ENCODE results near the gene PRDX5.

The PRDX5 gene

DNA sequence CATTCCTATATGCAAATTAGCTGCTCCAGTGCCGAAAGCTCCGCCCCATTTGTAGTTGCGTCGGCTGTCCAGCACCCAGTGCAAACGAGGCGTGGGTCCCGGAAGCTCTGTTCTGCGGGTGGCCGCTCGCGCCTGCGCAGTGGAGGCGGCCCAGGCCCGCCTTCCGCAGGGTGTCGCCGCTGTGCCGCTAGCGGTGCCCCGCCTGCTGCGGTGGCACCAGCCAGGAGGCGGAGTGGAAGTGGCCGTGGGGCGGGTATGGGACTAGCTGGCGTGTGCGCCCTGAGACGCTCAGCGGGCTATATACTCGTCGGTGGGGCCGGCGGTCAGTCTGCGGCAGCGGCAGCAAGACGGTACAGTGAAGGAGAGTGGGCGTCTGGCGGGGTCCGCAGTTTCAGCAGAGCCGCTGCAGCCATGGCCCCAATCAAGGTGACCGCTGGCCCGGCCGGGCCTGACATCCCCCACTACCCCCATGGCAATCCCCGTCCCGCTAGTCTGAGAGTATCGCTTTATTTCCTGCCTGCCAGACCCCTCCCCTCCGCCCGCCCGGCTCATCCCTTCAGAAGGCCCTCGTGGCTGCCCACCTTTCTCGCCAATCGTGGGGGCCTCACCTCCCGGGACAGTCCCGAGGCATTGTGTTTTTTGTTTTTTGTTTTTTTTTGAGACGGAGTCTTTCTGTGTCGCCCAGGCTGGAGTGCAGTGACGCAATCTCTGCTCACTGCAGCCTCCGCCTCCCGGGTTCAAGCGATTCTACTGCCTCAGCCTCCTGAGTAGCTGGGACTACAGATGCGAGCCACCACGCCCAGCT, at the start of gene PRDX5:
Gene PRDX5 (plus strand): TSS at position 161 of the 805 bp plus-strand sequence. CDS start 95 bp downstream, at position 256.
- DNase-seq (ENCODE audit: low spot score) (peak; percentile 97), ATAC-seq (ENCODE audit: low read depth) (peak; percentile 62)
- Histone ChIP-seq H3K27me3 (ENCODE audit: insufficient read depth, poor library complexity, severe bottlenecking) (no peaks in the 10 kb centered on the region), H3K4me1 (ENCODE audit: insufficient read depth, poor library complexity, severe bottlenecking) (peaks cover 18% of the 10 kb centered on the region), H3K9me3 (ENCODE audit: severe bottlenecking) (no peaks in the 10 kb centered on the region), H3K4me3 (ENCODE audit: severe bottlenecking) (peak within 1 kb of the TSS; percentile 74), H3K27ac (ENCODE audit: poor library complexity, severe bottlenecking) (peak within 1 kb of the TSS; percentile 95), H3K36me3 (ENCODE audit: low read depth) (peaks cover 49% of the 10 kb centered on the region)
- TF ChIP-seq, protein P1, sequence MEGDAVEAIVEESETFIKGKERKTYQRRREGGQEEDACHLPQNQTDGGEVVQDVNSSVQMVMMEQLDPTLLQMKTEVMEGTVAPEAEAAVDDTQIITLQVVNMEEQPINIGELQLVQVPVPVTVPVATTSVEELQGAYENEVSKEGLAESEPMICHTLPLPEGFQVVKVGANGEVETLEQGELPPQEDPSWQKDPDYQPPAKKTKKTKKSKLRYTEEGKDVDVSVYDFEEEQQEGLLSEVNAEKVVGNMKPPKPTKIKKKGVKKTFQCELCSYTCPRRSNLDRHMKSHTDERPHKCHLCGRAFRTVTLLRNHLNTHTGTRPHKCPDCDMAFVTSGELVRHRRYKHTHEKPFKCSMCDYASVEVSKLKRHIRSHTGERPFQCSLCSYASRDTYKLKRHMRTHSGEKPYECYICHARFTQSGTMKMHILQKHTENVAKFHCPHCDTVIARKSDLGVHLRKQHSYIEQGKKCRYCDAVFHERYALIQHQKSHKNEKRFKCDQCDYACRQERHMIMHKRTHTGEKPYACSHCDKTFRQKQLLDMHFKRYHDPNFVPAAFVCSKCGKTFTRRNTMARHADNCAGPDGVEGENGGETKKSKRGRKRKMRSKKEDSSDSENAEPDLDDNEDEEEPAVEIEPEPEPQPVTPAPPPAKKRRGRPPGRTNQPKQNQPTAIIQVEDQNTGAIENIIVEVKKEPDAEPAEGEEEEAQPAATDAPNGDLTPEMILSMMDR (IDR thresholded peaks at IDR 0.05; ENCODE audit: poor library complexity, severe bottlenecking) = peak; percentile 79

DNA sequence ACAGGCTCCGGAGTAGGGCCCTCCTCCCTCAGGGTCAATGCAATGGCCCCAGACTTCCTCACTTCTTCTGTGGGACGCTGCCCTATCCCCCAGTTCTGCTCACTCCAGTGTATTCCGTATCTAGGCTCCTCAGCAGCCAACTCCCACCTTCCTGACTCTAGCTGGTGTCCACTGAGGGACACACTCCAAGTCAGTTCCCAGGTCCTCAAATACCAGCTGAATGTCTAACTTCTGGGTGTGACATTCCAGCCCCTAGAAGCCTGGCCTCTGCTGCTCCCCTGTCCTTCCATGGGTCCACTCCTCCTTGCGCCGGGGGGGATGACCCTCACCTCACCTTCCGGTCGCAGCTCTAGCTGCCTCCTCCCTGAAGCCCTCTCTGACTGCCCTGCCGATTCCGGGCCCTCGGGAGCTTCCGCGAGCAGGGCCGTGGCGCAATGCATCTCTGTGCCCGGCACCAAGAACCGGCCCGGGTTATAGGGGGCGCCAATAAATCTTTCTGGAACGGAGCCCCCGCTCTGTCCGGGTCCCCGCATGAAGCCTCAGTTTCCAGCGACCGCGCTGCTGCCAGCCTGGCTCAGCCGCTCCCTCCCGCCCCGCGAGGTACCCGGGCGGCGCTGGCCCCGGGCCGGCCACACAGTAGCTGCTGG, 48.9 kb upstream of the PRDX5 start:
- H3K4me1 ChIP-seq (ENCODE audit: insufficient read depth, poor library complexity, severe bottlenecking) = peaks cover 19% of the 10 kb centered on the region
- DNase-seq (ENCODE audit: low spot score) = no peak

DNA sequence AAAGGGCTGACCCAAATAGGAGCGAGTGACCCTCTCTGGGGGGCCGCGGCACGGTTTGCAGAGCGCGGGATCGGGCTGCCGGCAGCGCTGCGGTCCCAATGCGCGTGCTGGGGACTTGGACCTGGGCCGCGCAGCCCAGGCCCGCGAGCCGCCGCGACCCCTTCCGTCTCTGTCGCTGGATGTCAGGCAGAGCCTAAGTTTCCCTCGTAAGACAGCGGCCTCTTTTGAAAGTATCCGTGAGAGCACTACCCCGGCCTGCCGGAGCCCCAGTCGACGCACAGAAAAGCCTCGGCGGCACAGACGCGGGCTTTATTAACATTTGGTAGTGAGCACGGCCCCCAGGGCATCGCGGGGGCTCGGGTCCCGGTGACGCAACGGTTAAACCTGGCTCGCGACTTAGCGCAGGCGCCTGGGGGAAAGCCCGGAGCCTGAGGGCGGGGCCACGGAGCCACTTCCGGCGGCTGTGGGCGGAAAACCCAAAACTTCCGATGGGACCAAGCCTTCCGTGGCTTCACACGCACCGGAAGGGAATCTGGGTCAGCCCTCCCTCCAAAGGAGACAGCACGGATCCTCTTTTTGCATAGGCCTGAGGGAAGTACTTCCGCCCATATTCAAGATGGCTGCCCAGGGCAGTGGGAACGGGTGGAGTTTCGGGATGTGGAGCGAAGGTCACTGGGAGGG, 48.2 kb upstream of the PRDX5 start:
- TF ChIP-seq, protein P1 (IDR thresholded peaks at IDR 0.05; ENCODE audit: poor library complexity, severe bottlenecking) = no peak
- peak overlapping the region; percentile 92 for H3K27ac ChIP-seq (ENCODE audit: poor library complexity, severe bottlenecking)
- H3K9me3 ChIP-seq (ENCODE audit: severe bottlenecking) = no peaks in the 10 kb centered on the region
- H3K36me3 ChIP-seq (ENCODE audit: low read depth) = peaks cover 16% of the 10 kb centered on the region
- H3K4me1 ChIP-seq (ENCODE audit: insufficient read depth, poor library complexity, severe bottlenecking) = peaks cover 19% of the 10 kb centered on the region
- H3K27me3 ChIP-seq (ENCODE audit: insufficient read depth, poor library complexity, severe bottlenecking) = no peaks in the 10 kb centered on the region
- DNase-seq (ENCODE audit: low spot score) (peak; percentile 96), ATAC-seq (ENCODE audit: low read depth) (peak; percentile 77)
- H3K4me3 ChIP-seq (ENCODE audit: severe bottlenecking) = peak overlapping the region; percentile 38

More for the DNA sequence above, 48.9 kb upstream of the PRDX5 start:
- H3K36me3 ChIP-seq (ENCODE audit: low read depth) = peaks cover 22% of the 10 kb centered on the region
- peak; percentile 8 for ATAC-seq (ENCODE audit: low read depth)
- peak overlapping the region; percentile 92 for H3K27ac ChIP-seq (ENCODE audit: poor library complexity, severe bottlenecking)
- no peaks in the 10 kb centered on the region for H3K9me3 ChIP-seq (ENCODE audit: severe bottlenecking)
- peak overlapping the region; percentile 38 for H3K4me3 ChIP-seq (ENCODE audit: severe bottlenecking)
- TF ChIP-seq, protein P1 (IDR thresholded peaks at IDR 0.05; ENCODE audit: poor library complexity, severe bottlenecking) = peak; percentile 19
- no peaks in the 10 kb centered on the region for H3K27me3 ChIP-seq (ENCODE audit: insufficient read depth, poor library complexity, severe bottlenecking)

DNA sequence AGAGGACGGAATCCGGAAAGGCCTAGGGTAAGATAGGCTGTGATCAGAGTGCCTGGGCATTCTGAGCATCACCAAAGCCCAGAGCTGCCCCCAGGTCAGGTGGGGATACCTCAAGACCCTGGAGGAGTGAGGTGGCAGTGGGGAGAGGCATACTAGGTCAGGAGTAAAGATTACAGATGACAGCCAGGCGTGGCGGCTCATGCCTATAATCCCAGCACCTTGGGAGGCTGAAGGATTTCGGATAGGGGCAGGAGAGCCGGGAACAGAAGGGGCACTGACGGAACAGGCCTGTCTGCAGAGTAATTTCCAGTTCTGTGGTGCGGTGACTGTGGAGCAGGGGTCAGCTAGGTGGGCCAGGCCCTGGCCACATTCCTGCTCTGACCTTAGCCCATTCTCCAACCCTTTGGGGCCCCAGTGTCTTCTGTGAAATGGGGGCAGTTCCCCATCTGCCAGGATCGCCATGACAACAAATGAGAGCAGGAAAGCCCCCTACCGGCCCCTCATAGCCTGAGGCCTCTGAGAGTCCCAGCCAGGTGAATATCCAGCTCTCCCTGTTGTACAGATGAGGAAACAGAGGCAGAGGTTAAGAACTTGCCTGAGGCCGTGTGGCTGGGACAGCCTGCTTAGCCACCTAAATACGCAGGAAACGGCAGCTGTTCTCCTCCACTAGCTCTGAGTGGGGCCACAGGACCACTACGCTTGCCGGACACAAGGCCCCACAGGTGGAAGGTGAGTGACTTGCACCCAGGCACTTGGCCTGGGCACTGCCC, 42.7 kb upstream of the PRDX5 start:
- H3K4me3 ChIP-seq (ENCODE audit: severe bottlenecking) = no peak overlapping the region
- H3K4me1 ChIP-seq (ENCODE audit: insufficient read depth, poor library complexity, severe bottlenecking) = peaks cover 18% of the 10 kb centered on the region
- no peaks in the 10 kb centered on the region for H3K27me3 ChIP-seq (ENCODE audit: insufficient read depth, poor library complexity, severe bottlenecking)
- TF ChIP-seq, protein P1 (IDR thresholded peaks at IDR 0.05; ENCODE audit: poor library complexity, severe bottlenecking) = no peak
- H3K9me3 ChIP-seq (ENCODE audit: severe bottlenecking) = no peaks in the 10 kb centered on the region
- ATAC-seq (ENCODE audit: low read depth) (no peak), DNase-seq (ENCODE audit: low spot score) (no peak)
- H3K36me3 ChIP-seq (ENCODE audit: low read depth) = peaks cover 21% of the 10 kb centered on the region
- peak overlapping the region; percentile 86 for H3K27ac ChIP-seq (ENCODE audit: poor library complexity, severe bottlenecking)

Data from RWPE2 (cell line).